HepG2 (cell line): ENCODE data around the gene S100A16. TPM values are rescaled to one million over a fixed set of nuclear protein-coding genes. Genes with fewer than 3 reads are reported as not detected.

Experiments used
- ELF1 ChIP-seq: sonication (generic); formaldehyde crosslinking; IDR thresholded peaks from 2 replicates; pipeline ENCODE4 v1.4.0; 2020; ENCODE audit warnings: missing genetic modification reagents
- NR2F6 ChIP-seq, 2 experiments: IDR thresholded peaks; 2 replicates each; pipeline ENCODE4 v1.6.1; 2016; ENCODE audit warnings: antibody characterized with exemption in 1 of 2, mild to moderate bottlenecking in 1 of 2
- RBM39 ChIP-seq: fragments of 200-400 bp; formaldehyde crosslinking; IDR thresholded peaks from one replicate; pipeline ENCODE4 v1.6.1; 2018; ENCODE audit warnings: antibody characterized with exemption, mild to moderate bottlenecking, low read depth, low read length; ENCODE audit not compliant: poor library complexity, severe bottlenecking
- SAP130 ChIP-seq: IDR thresholded peaks from 2 replicates; pipeline ENCODE4 v1.6.1; 2016; ENCODE audit warnings: low read depth
- SMAD3 ChIP-seq: sonication (generic); formaldehyde crosslinking; IDR thresholded peaks from 2 replicates; pipeline ENCODE4 v1.4.0; 2020; ENCODE audit warnings: missing genetic modification reagents
- THAP11 ChIP-seq: IDR thresholded peaks from 2 replicates; pipeline ENCODE4 v1.6.1; 2016; ENCODE audit warnings: missing biosample characterization, missing genetic modification reagents
- ZNF350 ChIP-seq: sonication (generic); formaldehyde crosslinking; IDR thresholded peaks from 2 replicates; pipeline ENCODE4 v1.4.0; 2020; ENCODE audit warnings: mild to moderate bottlenecking, low read depth, missing genetic modification reagents, borderline replicate concordance
- ZNF709 ChIP-seq: sonication (generic); formaldehyde crosslinking; IDR thresholded peaks from 2 replicates; pipeline ENCODE4 v1.5.0; 2020; ENCODE audit warnings: mild to moderate bottlenecking, missing genetic modification reagents
- polyA plus RNA-seq, 8 experiments: library from polyadenylated mRNA; depleted of rRNA in 3 of 8; stranded (reverse) in 7 of 8; unstranded in 1 of 8; fragments of >200 nt; fragmentation: Illumina TruSeq in 4 of 8; extraction: Trizol in 4 of 8; gene quantifications; 2 replicates each; pipeline versions ENCODE4 v1.2.1 to v1.2.3, GENCODE V29; 2011 to 2016; ENCODE audit warnings: low read depth in 4 of 8, missing spikeins in 1 of 8, mixed read lengths in 1 of 8; ENCODE audit not compliant: insufficient read depth in 1 of 8
- total RNA-seq, 5 experiments: library from RNA; depleted of rRNA; stranded (reverse); fragments of >200 nt; fragmentation: Illumina TruSeq; extraction: Trizol; gene quantifications; 2 replicates each; pipeline ENCODE4 v1.2.3, GENCODE V29; 2016; ENCODE audit warnings: low read depth in 1 of 5
- TF ChIP-seq, protein P1 (sequence below): sonication (generic); formaldehyde crosslinking; IDR thresholded peaks from 2 replicates; pipeline ENCODE4 v1.4.0; 2020; ENCODE audit warnings: missing genetic modification reagents, borderline replicate concordance
- TF ChIP-seq, protein P2 (sequence below): sonication (generic); formaldehyde crosslinking; IDR thresholded peaks from 2 replicates; pipeline ENCODE4 v1.5.0; 2020; ENCODE audit warnings: mild to moderate bottlenecking, missing genetic modification reagents, borderline replicate concordance
- TF ChIP-seq, protein P3 (sequence below): IDR thresholded peaks from 2 replicates; pipeline ENCODE4 v1.6.1; 2016; ENCODE audit warnings: mild to moderate bottlenecking
- TF ChIP-seq, protein P4 (sequence below): sonication (generic); formaldehyde crosslinking; IDR thresholded peaks from 2 replicates; pipeline ENCODE4 v1.5.0; 2020; ENCODE audit warnings: mild to moderate bottlenecking, missing genetic modification reagents, borderline replicate concordance

S100A16 gene
- total and polyA plus RNA-seq, 2 of the 13 experiments (the other 11 are each of a cell fraction or from before 2014, with no cell fraction given), result 46.0 to 195 TPM

DNA sequence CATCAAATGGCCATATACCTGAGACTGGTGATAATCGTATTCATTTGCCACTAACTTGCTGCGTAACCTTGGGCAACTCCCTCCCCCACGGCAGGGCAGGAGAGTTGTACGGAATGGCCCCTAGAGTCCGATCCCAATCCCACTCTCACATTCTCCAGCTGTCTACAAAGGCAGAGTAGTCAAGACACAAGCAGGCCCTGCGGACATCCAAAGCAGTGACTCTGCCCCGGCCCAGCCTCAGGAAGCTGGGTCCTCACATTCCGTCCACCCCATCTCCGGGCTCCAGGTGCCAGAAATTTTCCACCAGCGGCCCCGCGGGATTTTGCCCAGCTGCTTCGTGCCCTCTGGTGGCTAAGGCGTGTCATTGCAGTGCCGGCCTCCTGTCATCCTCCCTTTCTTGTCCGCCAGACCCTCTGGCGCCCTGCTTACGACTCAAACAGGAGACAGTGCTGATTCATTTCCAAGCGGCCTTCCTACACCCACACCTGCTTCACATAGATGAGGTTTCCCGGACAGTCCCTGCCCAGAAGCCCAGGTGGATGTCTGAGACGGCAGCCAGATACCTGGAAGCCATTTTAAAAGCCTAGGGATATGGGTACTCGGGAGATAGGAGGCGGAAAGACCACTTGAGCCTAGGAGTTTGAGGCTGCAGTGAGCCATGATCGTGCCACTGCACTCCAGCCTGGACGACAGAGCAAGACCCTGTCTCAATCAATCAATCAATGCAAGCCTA is 44.4 kb downstream of the S100A16 start (continued):
- TF ChIP-seq, protein P1, sequence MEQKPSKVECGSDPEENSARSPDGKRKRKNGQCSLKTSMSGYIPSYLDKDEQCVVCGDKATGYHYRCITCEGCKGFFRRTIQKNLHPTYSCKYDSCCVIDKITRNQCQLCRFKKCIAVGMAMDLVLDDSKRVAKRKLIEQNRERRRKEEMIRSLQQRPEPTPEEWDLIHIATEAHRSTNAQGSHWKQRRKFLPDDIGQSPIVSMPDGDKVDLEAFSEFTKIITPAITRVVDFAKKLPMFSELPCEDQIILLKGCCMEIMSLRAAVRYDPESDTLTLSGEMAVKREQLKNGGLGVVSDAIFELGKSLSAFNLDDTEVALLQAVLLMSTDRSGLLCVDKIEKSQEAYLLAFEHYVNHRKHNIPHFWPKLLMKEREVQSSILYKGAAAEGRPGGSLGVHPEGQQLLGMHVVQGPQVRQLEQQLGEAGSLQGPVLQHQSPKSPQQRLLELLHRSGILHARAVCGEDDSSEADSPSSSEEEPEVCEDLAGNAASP (CRISPR knock-in tag), result peak; percentile 46; the same call in 1 of the 2 replicates
- TF ChIP-seq ZNF709 (no peak), SAP130 (CRISPR knock-in tag) (peak; percentile 73), NR2F6 (IDR thresholded peaks at IDR 0.05) (no peak), NR2F6 (CRISPR knock-in tag; IDR thresholded peaks at IDR 0.05) (peak; percentile 53; the same call in 1 of the 2 replicates), THAP11 (CRISPR knock-in tag) (peak; percentile 41; the same call in 1 of the 2 replicates), ZNF350 (peak; percentile 55; the same call in 1 of the 2 replicates), ELF1 (CRISPR knock-in tag) (no peak; the same call in 1 of the 2 replicates), RBM39 (peak; percentile 44), SMAD3 (peak; percentile 79; the same call in 1 of the 2 replicates)
- TF ChIP-seq, protein P2, sequence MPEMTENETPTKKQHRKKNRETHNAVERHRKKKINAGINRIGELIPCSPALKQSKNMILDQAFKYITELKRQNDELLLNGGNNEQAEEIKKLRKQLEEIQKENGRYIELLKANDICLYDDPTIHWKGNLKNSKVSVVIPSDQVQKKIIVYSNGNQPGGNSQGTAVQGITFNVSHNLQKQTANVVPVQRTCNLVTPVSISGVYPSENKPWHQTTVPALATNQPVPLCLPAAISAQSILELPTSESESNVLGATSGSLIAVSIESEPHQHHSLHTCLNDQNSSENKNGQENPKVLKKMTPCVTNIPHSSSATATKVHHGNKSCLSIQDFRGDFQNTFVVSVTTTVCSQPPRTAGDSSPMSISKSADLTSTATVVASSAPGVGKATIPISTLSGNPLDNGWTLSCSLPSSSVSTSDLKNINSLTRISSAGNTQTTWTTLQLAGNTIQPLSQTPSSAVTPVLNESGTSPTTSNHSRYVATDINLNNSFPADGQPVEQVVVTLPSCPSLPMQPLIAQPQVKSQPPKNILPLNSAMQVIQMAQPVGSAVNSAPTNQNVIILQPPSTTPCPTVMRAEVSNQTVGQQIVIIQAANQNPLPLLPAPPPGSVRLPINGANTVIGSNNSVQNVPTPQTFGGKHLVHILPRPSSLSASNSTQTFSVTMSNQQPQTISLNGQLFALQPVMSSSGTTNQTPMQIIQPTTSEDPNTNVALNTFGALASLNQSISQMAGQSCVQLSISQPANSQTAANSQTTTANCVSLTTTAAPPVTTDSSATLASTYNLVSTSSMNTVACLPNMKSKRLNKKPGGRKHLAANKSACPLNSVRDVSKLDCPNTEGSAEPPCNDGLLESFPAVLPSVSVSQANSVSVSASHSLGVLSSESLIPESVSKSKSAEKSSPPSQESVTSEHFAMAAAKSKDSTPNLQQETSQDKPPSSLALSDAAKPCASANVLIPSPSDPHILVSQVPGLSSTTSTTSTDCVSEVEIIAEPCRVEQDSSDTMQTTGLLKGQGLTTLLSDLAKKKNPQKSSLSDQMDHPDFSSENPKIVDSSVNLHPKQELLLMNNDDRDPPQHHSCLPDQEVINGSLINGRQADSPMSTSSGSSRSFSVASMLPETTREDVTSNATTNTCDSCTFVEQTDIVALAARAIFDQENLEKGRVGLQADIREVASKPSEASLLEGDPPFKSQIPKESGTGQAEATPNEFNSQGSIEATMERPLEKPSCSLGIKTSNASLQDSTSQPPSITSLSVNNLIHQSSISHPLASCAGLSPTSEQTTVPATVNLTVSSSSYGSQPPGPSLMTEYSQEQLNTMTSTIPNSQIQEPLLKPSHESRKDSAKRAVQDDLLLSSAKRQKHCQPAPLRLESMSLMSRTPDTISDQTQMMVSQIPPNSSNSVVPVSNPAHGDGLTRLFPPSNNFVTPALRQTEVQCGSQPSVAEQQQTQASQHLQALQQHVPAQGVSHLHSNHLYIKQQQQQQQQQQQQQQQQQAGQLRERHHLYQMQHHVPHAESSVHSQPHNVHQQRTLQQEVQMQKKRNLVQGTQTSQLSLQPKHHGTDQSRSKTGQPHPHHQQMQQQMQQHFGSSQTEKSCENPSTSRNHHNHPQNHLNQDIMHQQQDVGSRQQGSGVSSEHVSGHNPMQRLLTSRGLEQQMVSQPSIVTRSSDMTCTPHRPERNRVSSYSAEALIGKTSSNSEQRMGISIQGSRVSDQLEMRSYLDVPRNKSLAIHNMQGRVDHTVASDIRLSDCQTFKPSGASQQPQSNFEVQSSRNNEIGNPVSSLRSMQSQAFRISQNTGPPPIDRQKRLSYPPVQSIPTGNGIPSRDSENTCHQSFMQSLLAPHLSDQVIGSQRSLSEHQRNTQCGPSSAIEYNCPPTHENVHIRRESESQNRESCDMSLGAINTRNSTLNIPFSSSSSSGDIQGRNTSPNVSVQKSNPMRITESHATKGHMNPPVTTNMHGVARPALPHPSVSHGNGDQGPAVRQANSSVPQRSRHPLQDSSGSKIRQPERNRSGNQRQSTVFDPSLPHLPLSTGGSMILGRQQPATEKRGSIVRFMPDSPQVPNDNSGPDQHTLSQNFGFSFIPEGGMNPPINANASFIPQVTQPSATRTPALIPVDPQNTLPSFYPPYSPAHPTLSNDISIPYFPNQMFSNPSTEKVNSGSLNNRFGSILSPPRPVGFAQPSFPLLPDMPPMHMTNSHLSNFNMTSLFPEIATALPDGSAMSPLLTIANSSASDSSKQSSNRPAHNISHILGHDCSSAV, result no peak
- TF ChIP-seq, protein P3, sequence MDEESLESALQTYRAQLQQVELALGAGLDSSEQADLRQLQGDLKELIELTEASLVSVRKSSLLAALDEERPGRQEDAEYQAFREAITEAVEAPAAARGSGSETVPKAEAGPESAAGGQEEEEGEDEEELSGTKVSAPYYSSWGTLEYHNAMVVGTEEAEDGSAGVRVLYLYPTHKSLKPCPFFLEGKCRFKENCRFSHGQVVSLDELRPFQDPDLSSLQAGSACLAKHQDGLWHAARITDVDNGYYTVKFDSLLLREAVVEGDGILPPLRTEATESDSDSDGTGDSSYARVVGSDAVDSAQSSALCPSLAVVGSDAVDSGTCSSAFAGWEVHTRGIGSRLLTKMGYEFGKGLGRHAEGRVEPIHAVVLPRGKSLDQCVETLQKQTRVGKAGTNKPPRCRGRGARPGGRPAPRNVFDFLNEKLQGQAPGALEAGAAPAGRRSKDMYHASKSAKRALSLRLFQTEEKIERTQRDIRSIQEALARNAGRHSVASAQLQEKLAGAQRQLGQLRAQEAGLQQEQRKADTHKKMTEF (CRISPR knock-in tag), result peak; percentile 53
- TF ChIP-seq, protein P4, sequence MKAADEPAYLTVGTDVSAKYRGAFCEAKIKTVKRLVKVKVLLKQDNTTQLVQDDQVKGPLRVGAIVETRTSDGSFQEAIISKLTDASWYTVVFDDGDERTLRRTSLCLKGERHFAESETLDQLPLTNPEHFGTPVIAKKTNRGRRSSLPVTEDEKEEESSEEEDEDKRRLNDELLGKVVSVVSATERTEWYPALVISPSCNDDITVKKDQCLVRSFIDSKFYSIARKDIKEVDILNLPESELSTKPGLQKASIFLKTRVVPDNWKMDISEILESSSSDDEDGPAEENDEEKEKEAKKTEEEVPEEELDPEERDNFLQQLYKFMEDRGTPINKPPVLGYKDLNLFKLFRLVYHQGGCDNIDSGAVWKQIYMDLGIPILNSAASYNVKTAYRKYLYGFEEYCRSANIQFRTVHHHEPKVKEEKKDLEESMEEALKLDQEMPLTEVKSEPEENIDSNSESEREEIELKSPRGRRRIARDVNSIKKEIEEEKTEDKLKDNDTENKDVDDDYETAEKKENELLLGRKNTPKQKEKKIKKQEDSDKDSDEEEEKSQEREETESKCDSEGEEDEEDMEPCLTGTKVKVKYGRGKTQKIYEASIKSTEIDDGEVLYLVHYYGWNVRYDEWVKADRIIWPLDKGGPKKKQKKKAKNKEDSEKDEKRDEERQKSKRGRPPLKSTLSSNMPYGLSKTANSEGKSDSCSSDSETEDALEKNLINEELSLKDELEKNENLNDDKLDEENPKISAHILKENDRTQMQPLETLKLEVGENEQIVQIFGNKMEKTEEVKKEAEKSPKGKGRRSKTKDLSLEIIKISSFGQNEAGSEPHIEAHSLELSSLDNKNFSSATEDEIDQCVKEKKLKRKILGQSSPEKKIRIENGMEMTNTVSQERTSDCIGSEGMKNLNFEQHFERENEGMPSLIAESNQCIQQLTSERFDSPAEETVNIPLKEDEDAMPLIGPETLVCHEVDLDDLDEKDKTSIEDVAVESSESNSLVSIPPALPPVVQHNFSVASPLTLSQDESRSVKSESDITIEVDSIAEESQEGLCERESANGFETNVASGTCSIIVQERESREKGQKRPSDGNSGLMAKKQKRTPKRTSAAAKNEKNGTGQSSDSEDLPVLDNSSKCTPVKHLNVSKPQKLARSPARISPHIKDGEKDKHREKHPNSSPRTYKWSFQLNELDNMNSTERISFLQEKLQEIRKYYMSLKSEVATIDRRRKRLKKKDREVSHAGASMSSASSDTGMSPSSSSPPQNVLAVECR (CRISPR knock-in tag), result peak; percentile 24; the same call in 1 of the 2 replicates
